Peyer's patch (tissue), 4 donors: ENCODE results near the gene NTNG1. TPM values are rescaled to one million over a fixed set of nuclear protein-coding genes. Genes with fewer than 3 reads are reported as not detected.

Source experiments
- DNase-seq, 3 donors: peaks; one replicate each; pipeline ENCODE4 v3.0.0-alpha.2; 2017 to 2019
- H3K27ac ChIP-seq, 4 donors: fragments of 200-600 bp; sonication (generic); one replicate each; pipeline ENCODE4 v1.5.1; 2016 to 2019
- H3K27me3 ChIP-seq, 2 donors: fragments of 200-600 bp; sonication (generic); one replicate each; pipeline ENCODE4 v1.5.1; 2019
- H3K36me3 ChIP-seq, 3 donors: fragments of 200-600 bp; sonication (generic); one replicate each; pipeline ENCODE4 v1.5.1; 2016 to 2019
- H3K4me1 ChIP-seq, 4 donors: fragments of 200-600 bp; sonication (generic); one replicate each; pipeline ENCODE4 v1.5.1; 2016 to 2019
- H3K4me3 ChIP-seq, 4 donors: fragments of 200-600 bp; sonication (generic); 1 replicate in 3 of 4; 2 replicates in 1 of 4; pipeline ENCODE4 v1.5.1; 2016 to 2019; ENCODE audit warnings: mild to moderate bottlenecking in 1 of 4
- H3K9me3 ChIP-seq, 4 donors: fragments of 200-600 bp; sonication (generic); one replicate each; pipeline ENCODE4 v1.5.1; 2016 to 2019; ENCODE audit warnings: mild to moderate bottlenecking in 1 of 4
- CTCF ChIP-seq, 6 experiments: fragments of 450-650 bp in 4 of 6; fragments of 200-600 bp in 2 of 6; sonication (generic) in 1 of 6; IDR thresholded peaks; one replicate each; pipeline ENCODE4 v1.5.1; 2017 to 2019; ENCODE audit warnings: antibody characterized with exemption in 6 of 6, mild to moderate bottlenecking in 3 of 6, moderate library complexity in 1 of 6
- POLR2A ChIP-seq, 2 donors: fragments of 450-650 bp; IDR thresholded peaks; one replicate each; pipeline ENCODE4 v1.5.1; 2017; ENCODE audit warnings: antibody characterized with exemption in 2 of 2, mild to moderate bottlenecking in 2 of 2, moderate library complexity in 2 of 2
- total RNA-seq, 4 donors: library from RNA; depleted of rRNA; stranded (reverse); fragments of >200 nt; gene quantifications; one replicate each; pipeline ENCODE4 v1.1.0, GENCODE V29; 2016

The NTNG1 gene
- total RNA-seq, 4 donors from 2014 or later, result 17.3 TPM; not detected in 3

- Histone ChIP-seq H3K4me3 (no peak overlapping the region), H3K9me3 (no peaks in the 10 kb centered on the region), H3K36me3 (no peaks in the 10 kb centered on the region), H3K27ac (no peak overlapping the region), H3K27me3 (no peaks in the 10 kb centered on the region), H3K4me1 (no peaks in the 10 kb centered on the region)
- DNase-seq, result no peak
- no peak for TF ChIP-seq POLR2A (IDR thresholded peaks at IDR 0.05)
- no peak for TF ChIP-seq CTCF (IDR thresholded peaks at IDR 0.05)
These were observed 324.0 kb downstream of the NTNG1 start for GRCh38 chr1:107464827-107465226.

GRCh38 chr1:107467286-107467685 lies 326.4 kb downstream of the NTNG1 start:
- Histone ChIP-seq H3K9me3 (no peaks in the 10 kb centered on the region), H3K27ac (no peak overlapping the region), H3K27me3 (no peaks in the 10 kb centered on the region), H3K36me3 (no peaks in the 10 kb centered on the region), H3K4me1 (no peaks in the 10 kb centered on the region), H3K4me3 (no peak overlapping the region)
- no peak for TF ChIP-seq POLR2A (IDR thresholded peaks at IDR 0.05)
- no peak for TF ChIP-seq CTCF (IDR thresholded peaks at IDR 0.05)
- DNase-seq, result no peak

GRCh38 chr1:107467811-107468210 lies 327.0 kb downstream of the NTNG1 start:
- Histone ChIP-seq H3K27ac (no peak overlapping the region), H3K4me1 (no peaks in the 10 kb centered on the region), H3K9me3 (no peaks in the 10 kb centered on the region), H3K4me3 (no peak overlapping the region), H3K27me3 (no peaks in the 10 kb centered on the region), H3K36me3 (no peaks in the 10 kb centered on the region)
- TF ChIP-seq POLR2A (IDR thresholded peaks at IDR 0.05), result no peak
- no peak for TF ChIP-seq CTCF (IDR thresholded peaks at IDR 0.05)
- no peak for DNase-seq

DNA sequence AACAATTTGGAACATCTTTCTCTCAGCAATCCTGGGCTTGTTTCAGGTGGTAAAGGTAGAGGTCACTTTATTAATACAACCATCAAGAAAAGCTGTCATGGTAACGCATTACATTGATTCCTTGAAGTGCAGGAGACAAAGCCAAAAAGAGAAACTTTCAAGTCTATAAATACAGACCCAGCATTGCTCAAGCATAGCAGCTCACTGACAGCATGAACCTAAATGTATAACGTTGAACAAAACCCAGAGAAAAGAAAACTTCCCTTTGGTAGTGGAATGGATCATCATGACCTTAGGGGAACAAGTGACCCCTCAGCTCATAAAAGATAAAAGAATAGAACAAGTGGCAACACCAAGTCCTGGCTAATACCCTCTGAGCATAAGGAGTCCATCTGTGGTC lies 332.2 kb downstream of the NTNG1 start:
- H3K36me3 ChIP-seq, result no peaks in the 10 kb centered on the region
- no peak overlapping the region for H3K4me3 ChIP-seq
- H3K9me3 ChIP-seq, result no peaks in the 10 kb centered on the region
- no peak for DNase-seq
- H3K27me3 ChIP-seq, result no peaks in the 10 kb centered on the region
- H3K27ac ChIP-seq, result no peak overlapping the region
- TF ChIP-seq CTCF (IDR thresholded peaks at IDR 0.05) (no peak), POLR2A (IDR thresholded peaks at IDR 0.05) (no peak)
- H3K4me1 ChIP-seq, result no peaks in the 10 kb centered on the region

- Histone ChIP-seq H3K4me3 (no peak overlapping the region), H3K4me1 (no peaks in the 10 kb centered on the region), H3K27ac (no peak overlapping the region), H3K36me3 (no peaks in the 10 kb centered on the region), H3K9me3 (no peaks in the 10 kb centered on the region), H3K27me3 (no peaks in the 10 kb centered on the region)
- no peak for DNase-seq
- no peak for TF ChIP-seq CTCF (IDR thresholded peaks at IDR 0.05)
- no peak for TF ChIP-seq POLR2A (IDR thresholded peaks at IDR 0.05)
These were observed 334.2 kb downstream of the NTNG1 start for GRCh38 chr1:107474877-107475612.
